PC-9 (cell line): ENCODE measurements around the gene TOMM22. TPM values are rescaled to one million over a fixed set of nuclear protein-coding genes. Genes with fewer than 3 reads are reported as not detected.

Experiments
- total RNA-seq: library from RNA; stranded (reverse); gene quantifications from 2 replicates; pipeline ENCODE4 v1.2.3, GENCODE V29; 2021

The TOMM22 gene
- total RNA-seq, 1 experiment from 2014 or later, result 120 TPM

Other genes starting within 250 kb of the TOMM22 start
- gene KCNJ4, start 226.8 kb upstream of the TOMM22 start, total RNA-seq, result 0.18 and 0.22 TPM in 2 replicates
- gene KDELR3, start 213.9 kb upstream of the TOMM22 start, total RNA-seq, result 15.5 and 18.9 TPM in 2 replicates
- gene DDX17, start 175.6 kb upstream of the TOMM22 start, total RNA-seq, result 511 and 648 TPM in 2 replicates
- gene DMC1, start 111.8 kb upstream of the TOMM22 start, total RNA-seq, result 5.6 and 6.3 TPM in 2 replicates
- gene FAM227A, start 25.6 kb upstream of the TOMM22 start, total RNA-seq, result 8.8 and 9.8 TPM in 2 replicates
- 58.9 and 61.8 TPM in 2 replicates for gene CBY1, start 25.3 kb upstream of the TOMM22 start, total RNA-seq
- gene JOSD1, start 19.0 kb downstream of the TOMM22 start, total RNA-seq, result 102 and 110 TPM in 2 replicates
- gene GTPBP1, start 24.0 kb downstream of the TOMM22 start, total RNA-seq, result 79.3 and 94.7 TPM in 2 replicates
- 169 and 220 TPM in 2 replicates for gene SUN2, start 74.0 kb downstream of the TOMM22 start, total RNA-seq
- gene DNAL4, start 112.2 kb downstream of the TOMM22 start, total RNA-seq, result 50.3 and 53.0 TPM in 2 replicates
- 14.7 and 23.8 TPM in 2 replicates for gene NPTXR, start 162.1 kb downstream of the TOMM22 start, total RNA-seq
- 131 and 136 TPM in 2 replicates for gene CBX6, start 190.3 kb downstream of the TOMM22 start, total RNA-seq